Uterus (tissue), 4 donors: ENCODE data around the gene RNF112. TPM values are rescaled to one million over a fixed set of nuclear protein-coding genes. Genes with fewer than 3 reads are reported as not detected.
A peak's percentile ranks its signal among the peaks of the same experiment; 100 is the strongest.

Experiments
- DNase-seq, 2 donors: peaks; one replicate each; pipeline ENCODE4 v3.0.0-alpha.2; 2019 to 2020
- H3K27ac ChIP-seq, 2 donors: fragments of 200-600 bp; sonication (generic); 1 replicate in 1 of 2; 2 replicates in 1 of 2; pipeline ENCODE4 v1.5.1; 2016 to 2018
- H3K27me3 ChIP-seq, 2 donors: fragments of 200-600 bp; sonication (generic); one replicate each; pipeline ENCODE4 v1.5.1; 2018 to 2019; ENCODE audit warnings: control low read depth in 1 of 2
- H3K36me3 ChIP-seq, 2 donors: fragments of 200-600 bp; sonication (generic); one replicate each; pipeline ENCODE4 v1.5.1; 2019; ENCODE audit warnings: control low read depth in 1 of 2
- H3K4me1 ChIP-seq, 2 donors: fragments of 200-600 bp; sonication (generic); one replicate each; pipeline ENCODE4 v1.5.1; 2018 to 2019; ENCODE audit warnings: control low read depth in 1 of 2
- H3K4me3 ChIP-seq, 2 donors: fragments of 200-600 bp; sonication (generic); 1 replicate in 1 of 2; 2 replicates in 1 of 2; pipeline ENCODE4 v1.5.1; 2018 to 2019; ENCODE audit warnings: mild to moderate bottlenecking in 1 of 2
- H3K9me3 ChIP-seq, 2 donors: fragments of 200-600 bp; sonication (generic); one replicate each; pipeline ENCODE4 v1.5.1; 2019; ENCODE audit warnings: control low read depth in 1 of 2
- POLR2A ChIP-seq, 2 donors: fragments of 450-650 bp; IDR thresholded peaks; one replicate each; pipeline ENCODE4 v1.6.1; 2016; ENCODE audit warnings: antibody characterized with exemption in 2 of 2, mild to moderate bottlenecking in 1 of 2, moderate library complexity in 1 of 2
- intact Hi-C: fragments of 100-400 bp; cut with DNase I; formaldehyde crosslinking; loops from one replicate; pipeline ENCODE4 v1.15.1; 2023; ENCODE audit warnings: low total_unique reads
- total RNA-seq, 4 donors: library from RNA; depleted of rRNA in 3 of 4; stranded (reverse); fragments of >200 nt in 3 of 4; gene quantifications; one replicate each; pipeline versions ENCODE4 v1.1.0 to v1.2.4, GENCODE V29; 2014 to 2023
- TF ChIP-seq, protein P1 (sequence below), 4 experiments: fragments of 200-600 bp in 2 of 4; fragments of 450-650 bp in 2 of 4; sonication (generic) in 2 of 4; IDR thresholded peaks; one replicate each; pipeline ENCODE4 v1.5.1; 2016 to 2019; ENCODE audit warnings: antibody characterized with exemption in 4 of 4, mild to moderate bottlenecking in 2 of 4, moderate library complexity in 1 of 4
- donor health status: DM: yes; HTN: yes; CAD: no.

Gene RNF112
- total RNA-seq, 4 donors from 2014 or later: 0.88 to 14.7 (median 3.7) TPM

- Histone ChIP-seq H3K4me1 (no peaks in the 10 kb centered on the region), H3K27me3 (no peaks in the 10 kb centered on the region), H3K27ac (no peak overlapping the region), H3K4me3 (no peak overlapping the region), H3K36me3 (no peaks in the 10 kb centered on the region), H3K9me3 (no peaks in the 10 kb centered on the region)
- TF ChIP-seq POLR2A (IDR thresholded peaks at IDR 0.05): no peak
- TF ChIP-seq, protein P1, sequence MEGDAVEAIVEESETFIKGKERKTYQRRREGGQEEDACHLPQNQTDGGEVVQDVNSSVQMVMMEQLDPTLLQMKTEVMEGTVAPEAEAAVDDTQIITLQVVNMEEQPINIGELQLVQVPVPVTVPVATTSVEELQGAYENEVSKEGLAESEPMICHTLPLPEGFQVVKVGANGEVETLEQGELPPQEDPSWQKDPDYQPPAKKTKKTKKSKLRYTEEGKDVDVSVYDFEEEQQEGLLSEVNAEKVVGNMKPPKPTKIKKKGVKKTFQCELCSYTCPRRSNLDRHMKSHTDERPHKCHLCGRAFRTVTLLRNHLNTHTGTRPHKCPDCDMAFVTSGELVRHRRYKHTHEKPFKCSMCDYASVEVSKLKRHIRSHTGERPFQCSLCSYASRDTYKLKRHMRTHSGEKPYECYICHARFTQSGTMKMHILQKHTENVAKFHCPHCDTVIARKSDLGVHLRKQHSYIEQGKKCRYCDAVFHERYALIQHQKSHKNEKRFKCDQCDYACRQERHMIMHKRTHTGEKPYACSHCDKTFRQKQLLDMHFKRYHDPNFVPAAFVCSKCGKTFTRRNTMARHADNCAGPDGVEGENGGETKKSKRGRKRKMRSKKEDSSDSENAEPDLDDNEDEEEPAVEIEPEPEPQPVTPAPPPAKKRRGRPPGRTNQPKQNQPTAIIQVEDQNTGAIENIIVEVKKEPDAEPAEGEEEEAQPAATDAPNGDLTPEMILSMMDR (IDR thresholded peaks at IDR 0.05): no peak
- no peak for DNase-seq
- intact Hi-C loops: no loop called here
Measured at GRCh38 chr17:19368229-19368628, 42.8 kb upstream of the RNF112 start.

- Histone ChIP-seq H3K9me3 (no peaks in the 10 kb centered on the region), H3K4me3 (no peak overlapping the region), H3K4me1 (no peaks in the 10 kb centered on the region), H3K27me3 (no peaks in the 10 kb centered on the region), H3K36me3 (no peaks in the 10 kb centered on the region), H3K27ac (no peak overlapping the region)
- no peak for DNase-seq
- intact Hi-C loops: no loop called here
- TF ChIP-seq, protein P1 (IDR thresholded peaks at IDR 0.05): no peak
- TF ChIP-seq POLR2A (IDR thresholded peaks at IDR 0.05): no peak
Measured at GRCh38 chr17:19369107-19369778, 41.8 kb upstream of the RNF112 start.

- no peak overlapping the region for H3K27ac ChIP-seq
- DNase-seq: peak; percentile 13 to 42
- H3K36me3 ChIP-seq: no peaks in the 10 kb centered on the region
- no peaks in the 10 kb centered on the region for H3K9me3 ChIP-seq
- H3K27me3 ChIP-seq: no peaks in the 10 kb centered on the region
- TF ChIP-seq, protein P1 (IDR thresholded peaks at IDR 0.05): no peak
- TF ChIP-seq POLR2A (IDR thresholded peaks at IDR 0.05): no peak
- no peak overlapping the region for H3K4me3 ChIP-seq
- no peaks in the 10 kb centered on the region for H3K4me1 ChIP-seq
- intact Hi-C loops: loop anchor here (10.0 kb wide), 2 partner anchors 75 to 145 kb away; no protein-coding TSS in a partner anchor
Measured at GRCh38 chr17:19369846-19370492, 41.1 kb upstream of the RNF112 start.

- no peak overlapping the region for H3K4me3 ChIP-seq
- no peaks in the 10 kb centered on the region for H3K9me3 ChIP-seq
- TF ChIP-seq POLR2A (IDR thresholded peaks at IDR 0.05): no peak
- peak in 1 of 2 donors; percentile 16 for DNase-seq
- H3K36me3 ChIP-seq: no peaks in the 10 kb centered on the region
- intact Hi-C loops: loop anchor here (10.0 kb wide), 2 partner anchors 74 to 144 kb away; no protein-coding TSS in a partner anchor
- H3K27ac ChIP-seq: no peak overlapping the region
- no peaks in the 10 kb centered on the region for H3K4me1 ChIP-seq
- H3K27me3 ChIP-seq: no peaks in the 10 kb centered on the region
Measured at GRCh38 chr17:19370493-19370960, 40.5 kb upstream of the RNF112 start.

DNA sequence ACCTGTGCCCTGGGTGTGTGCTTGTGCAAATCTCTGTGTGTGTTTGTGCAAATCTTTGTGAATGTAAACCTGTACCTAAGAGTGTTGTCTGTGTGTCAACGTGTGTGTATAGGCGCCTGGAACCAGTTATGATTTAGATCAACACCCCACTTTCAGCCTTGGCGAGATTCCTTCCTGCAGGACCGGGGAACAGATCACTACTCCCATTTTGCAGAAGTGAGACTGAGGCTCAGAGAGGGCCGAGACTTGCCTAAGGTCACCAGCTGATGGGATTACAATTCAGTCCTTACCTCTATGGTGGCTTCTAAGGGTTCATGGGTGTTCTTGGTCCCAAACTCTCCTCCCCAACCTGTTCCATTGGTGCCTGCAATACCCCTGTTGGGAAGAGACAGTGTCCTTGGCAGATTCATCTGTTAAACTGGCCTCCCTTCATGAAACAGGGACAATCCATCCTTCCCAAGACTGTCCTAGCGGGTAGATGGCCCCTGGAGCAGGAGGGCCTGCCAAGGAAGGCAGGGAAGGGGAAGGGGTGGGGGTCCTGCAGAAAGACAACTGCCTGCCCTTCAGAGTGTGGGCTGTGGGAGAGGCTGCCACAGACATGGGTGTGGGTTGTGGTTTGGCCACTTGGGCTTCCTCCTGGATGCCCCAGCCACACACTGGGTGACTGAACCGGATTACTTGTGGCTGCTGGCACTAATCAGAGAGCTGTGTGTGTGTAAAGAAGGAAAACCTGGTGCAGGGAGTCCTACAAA lies 39.6 kb upstream of the RNF112 start:
- Histone ChIP-seq H3K9me3 (no peaks in the 10 kb centered on the region), H3K36me3 (no peaks in the 10 kb centered on the region), H3K4me3 (no peak overlapping the region), H3K27ac (no peak overlapping the region), H3K27me3 (no peaks in the 10 kb centered on the region), H3K4me1 (no peaks in the 10 kb centered on the region)
- intact Hi-C loops: loop anchor here (10.0 kb wide), 2 partner anchors 73 to 143 kb away; no protein-coding TSS in a partner anchor
- peak; percentile 9 to 12 for DNase-seq
- TF ChIP-seq, protein P1 (IDR thresholded peaks at IDR 0.05): no peak
- TF ChIP-seq POLR2A (IDR thresholded peaks at IDR 0.05): no peak
